GM12878 (cell line): ENCODE data around the gene FOXL3. TPM values are rescaled to one million over a fixed set of nuclear protein-coding genes. Genes with fewer than 3 reads are reported as not detected.

Experiments
- ATAC-seq: fragments of 200-7000 bp; cut with Tn5 transposase; 3 replicates; pipeline ENCODE4 v1.9.1; 2020; ENCODE audit warnings: mild to moderate bottlenecking, moderate library complexity
- BruUV-seq: library from RNA; stranded (reverse); fragments of 400-500 nt; replicated peaks from 2 replicates; lab custom pipeline; 2021; lab: Mats Ljungman, UMichigan
- CTCF ChIA-PET: fragments of 300-600 bp; sonication (Branson Sonifier 250); formaldehyde crosslinking; extraction: SDS; loops from one replicate; lab custom pipeline; 2021; ENCODE audit warnings: inconsistent platforms; lab: Yijun Ruan, JAX
- POLR2A ChIA-PET: fragments of 350-600 bp; formaldehyde crosslinking; extraction: SDS; loops from one replicate; lab custom pipeline; 2021; ENCODE audit warnings: inconsistent platforms; lab: Charles Lee
- RAD21 ChIA-PET: fragments of 300-600 bp; sonication (Branson Sonifier 250); formaldehyde crosslinking; loops from one replicate; lab custom pipeline; 2023; ENCODE audit warnings: antibody characterized with exemption; ENCODE audit not compliant: unreplicated experiment; lab: Charles Lee
- SMC1A ChIA-PET: fragments of 300-600 bp; sonication (Branson Sonifier 250); formaldehyde crosslinking; loops from one replicate; lab custom pipeline; 2023; ENCODE audit not compliant: unreplicated experiment, uncharacterized antibody; lab: Charles Lee
- DNase-seq: peaks from one replicate; pipeline ENCODE4 v3.0.0-alpha.2; 2011; ENCODE audit warnings: low read depth, low spot score
- FAIRE-seq: peaks from 3 replicates; lab custom pipeline; 2011; peaks lifted over from hg19 to GRCh38; lab: Jason Lieb, UNC
- H2AFZ ChIP-seq: 2 replicates; pipeline ENCODE4 v1.6.0; 2011; ENCODE audit warnings: low read depth, low read length, control low read depth; ENCODE audit not compliant: control insufficient read depth
- H3K27ac ChIP-seq: 2 replicates; pipeline ENCODE4 v1.5.1; 2011; ENCODE audit warnings: control low read depth; ENCODE audit not compliant: control insufficient read depth, insufficient read depth
- H3K27me3 ChIP-seq, 2 experiments: replicated peaks in 1 of 2; 2 replicates each; pipeline versions ENCODE4 v1.6.0 to v1.6.1; 2011; ENCODE audit warnings: low read length in 1 of 2; ENCODE audit not compliant: control insufficient read depth in 2 of 2, insufficient read depth in 2 of 2
- H3K36me3 ChIP-seq, 2 experiments: 2 replicates each; pipeline ENCODE4 v1.5.1; 2011; ENCODE audit warnings: low read length in 1 of 2; ENCODE audit not compliant: control insufficient read depth in 2 of 2, insufficient read depth in 2 of 2
- H3K4me1 ChIP-seq: 2 replicates; pipeline ENCODE4 v1.6.1; 2011; ENCODE audit warnings: mild to moderate bottlenecking, low read length, moderate library complexity, mixed read lengths; ENCODE audit not compliant: control insufficient read depth, insufficient read depth
- H3K4me2 ChIP-seq: 2 replicates; pipeline ENCODE4 v1.6.0; 2011; ENCODE audit warnings: control low read depth; ENCODE audit not compliant: control insufficient read depth, insufficient read depth
- H3K4me3 ChIP-seq: fragments of 200-600 bp; sonication (generic); 2 replicates; pipeline ENCODE4 v1.5.1; 2016
- H3K79me2 ChIP-seq: 2 replicates; pipeline ENCODE4 v1.6.0; 2011; ENCODE audit warnings: low read length; ENCODE audit not compliant: control insufficient read depth, insufficient read depth
- H3K9ac ChIP-seq: 2 replicates; pipeline ENCODE4 v1.8.0; 2011; ENCODE audit warnings: low read length, control low read depth, mixed read lengths; ENCODE audit not compliant: control insufficient read depth, insufficient read depth
- H3K9me3 ChIP-seq: replicated peaks from 3 replicates; pipeline ENCODE4 v1.5.1; 2011; ENCODE audit warnings: mild to moderate bottlenecking, low read length; ENCODE audit not compliant: control insufficient read depth, insufficient read depth
- H4K20me1 ChIP-seq: 2 replicates; pipeline ENCODE4 v1.6.0; 2011; ENCODE audit not compliant: control insufficient read depth, insufficient read depth
- BCL3 ChIP-seq: IDR thresholded peaks from 2 replicates; pipeline ENCODE4 v1.6.1; 2011; ENCODE audit warnings: borderline replicate concordance, low read depth, mild to moderate bottlenecking, moderate library complexity, low read length; ENCODE audit not compliant: insufficient read depth, poor library complexity, severe bottlenecking
- EED ChIP-seq: sonication (generic); IDR thresholded peaks from 2 replicates; pipeline ENCODE4 v1.6.1; 2016; ENCODE audit warnings: antibody characterized with exemption, low read depth
- GABPA ChIP-seq: IDR thresholded peaks from 2 replicates; pipeline ENCODE4 v1.6.1; 2014; ENCODE audit warnings: antibody characterized with exemption, low read depth, mild to moderate bottlenecking, inconsistent platforms
- SMAD5 ChIP-seq: IDR thresholded peaks from 2 replicates; pipeline ENCODE4 v1.6.1; 2016; ENCODE audit warnings: antibody characterized with exemption, low read depth
- SPI1 ChIP-seq: IDR thresholded peaks from 2 replicates; pipeline ENCODE4 v1.6.1; 2011; ENCODE audit warnings: low read depth, mild to moderate bottlenecking, low read length, moderate library complexity, borderline replicate concordance; ENCODE audit not compliant: insufficient read depth
- TARDBP ChIP-seq: IDR thresholded peaks from 2 replicates; pipeline ENCODE4 v1.6.1; 2016; ENCODE audit warnings: borderline replicate concordance
- TCF7 ChIP-seq: IDR thresholded peaks from 2 replicates; pipeline ENCODE4 v1.6.1; 2014; ENCODE audit warnings: antibody characterized with exemption, borderline replicate concordance
- ZNF274 ChIP-seq: IDR thresholded peaks from one replicate; pipeline ENCODE4 v1.8.0; 2011; ENCODE audit not compliant: insufficient read length, insufficient read depth
- WGBS: methylation state at CpG from one replicate; pipeline ENCODE4 v1.1.6; 2016; ENCODE audit warnings: low lambda C conversion rate; ENCODE audit not compliant: insufficient replicate concordance, insufficient coverage; ENCODE audit errors: missing lambda C conversion rate; 5-methylcytosine and 5-hydroxymethylcytosine counted together
- in situ Hi-C: fragments of 300-500 bp; cut with MboI; formaldehyde crosslinking; loops from 9 replicates; pipeline ENCODE4 v1.14.3; 2018; ENCODE audit warnings: mixed read lengths
- intact Hi-C: fragments of 100-400 bp; cut with micrococcal nuclease; formaldehyde crosslinking; loops from one replicate; pipeline ENCODE4 v1.14.2; 2022; ENCODE audit not compliant: unreplicated experiment
- polyA plus RNA-seq, 11 experiments: library from polyadenylated mRNA; depleted of rRNA in 4 of 11; unstranded in 6 of 11; stranded (reverse) in 5 of 11; fragments of >200 nt; fragmentation: Nextera tagmentation in 4 of 11; fragmentation: Illumina TruSeq in 1 of 11; extraction: Ambion mirVana in 4 of 11; extraction: Trizol in 1 of 11; gene quantifications; 1 replicate in 1 of 11; 2 replicates in 10 of 11; pipeline versions ENCODE4 v1.2.1 to v1.2.3, GENCODE V29; 2011 to 2016; ENCODE audit warnings: inconsistent platforms in 2 of 11, missing spikeins in 2 of 11, low read depth in 1 of 11
- total RNA-seq, 4 experiments: library from RNA; depleted of rRNA in 3 of 4; stranded (reverse); fragments of >200 nt in 3 of 4; fragmentation: Illumina TruSeq in 1 of 4; extraction: Trizol in 1 of 4; gene quantifications; 2 replicates each; pipeline versions ENCODE4 v1.2.1 to v1.2.3, GENCODE V29; 2013 to 2021

FOXL3 gene
- total and polyA plus RNA-seq, 10 of the 15 experiments (the other 5 are each of a cell fraction or from before 2014, with no cell fraction given) = not detected

- DNase-seq (no peak), FAIRE-seq (no peak), ATAC-seq (no peak)
- ChIA-PET SMC1A (no interaction called here), POLR2A (no interaction called here), RAD21 (no interaction called here), CTCF (no interaction called here)
- Histone ChIP-seq H3K27ac (no peak overlapping the region), H3K79me2 (no peaks in the 10 kb centered on the region), H3K9me3 (no peaks in the 10 kb centered on the region; the same call in 2 of the 3 replicates), H3K4me2 (no peak overlapping the region), H3K9ac (no peak overlapping the region), H3K4me3 (no peak overlapping the region), H4K20me1 (no peaks in the 10 kb centered on the region), H3K4me1 (no peaks in the 10 kb centered on the region), H2AFZ (no peak overlapping the region), H3K36me3 (no peaks in the 10 kb centered on the region), H3K27me3 (no peaks in the 10 kb centered on the region; a peak in 1 of 4 replicates)
- 60% methylated on average over 18 of the region's 18 CpGs for whole genome bisulfite sequencing
- no TSS peak for BruUV-seq
- no peak for TF ChIP-seq TARDBP
- no peak for TF ChIP-seq GABPA
- TF ChIP-seq ZNF274 = no peak
- no peak for TF ChIP-seq SMAD5
- TF ChIP-seq EED = no peak
- TF ChIP-seq TCF7 = no peak
- no peak for TF ChIP-seq SPI1
- no peak for TF ChIP-seq BCL3
- in situ Hi-C loops (no loop called here), intact Hi-C loops (no loop called here)
These were observed 12.4 kb downstream of the FOXL3 start for GRCh38 chr7:302054-302992.
